ENCODE measurements around the gene SRRT.
"Not testable (repeated sequence)": the region's sequence is repeated elsewhere in the genome, so short reads cannot be mapped to it uniquely, and the experiment has no call there.

SRRT gene

GRCh38 chr7:100854146-100854895, 20.6 kb upstream of the SRRT start:
- Histone ChIP-seq H3K4me2 (ENCODE audit: low read length) (peak overlapping the region; percentile 97), H3K4me1 (ENCODE audit: control insufficient read depth, low read length) (peaks cover 22% of the 10 kb centered on the region), H3K9me3 (ENCODE audit: control insufficient read depth, insufficient read depth, low read length) (no peaks in the 10 kb centered on the region), H3K9me2 (replicated peaks; ENCODE audit: control insufficient read depth, low read length) (no peaks in the 10 kb centered on the region), H3K27ac (ENCODE audit: low read depth, low read length) (no peak overlapping the region), H4K20me1 (ENCODE audit: control insufficient read depth, insufficient read depth, low read depth, low read length) (0 out of 2 replicates have a peak, but pooled peaks cover 6% of the 10 kb centered on the region), H3F3A (ENCODE audit: control insufficient read depth, insufficient read depth) (peaks cover 7% of the 10 kb centered on the region; the same call in 1 of the 2 replicates), H3K27me3 (ENCODE audit: control insufficient read depth, low read length) (no peaks in the 10 kb centered on the region), H3K4me3 (ENCODE audit: low read length) (no peak overlapping the region), H3K79me2 (ENCODE audit: control insufficient read depth, low read length) (peaks cover 25% of the 10 kb centered on the region), H3K36me3 (ENCODE audit: control insufficient read depth, low read length) (peaks cover 6% of the 10 kb centered on the region; the same call in 1 of the 2 replicates)
- TF ChIP-seq EZH2phosphoT487 (IDR thresholded peaks at IDR 0.05; ENCODE audit: borderline replicate concordance, low read length) = no peak
- no peak for TF ChIP-seq CTCF (IDR thresholded peaks at IDR 0.05; ENCODE audit: low read depth, low read length, poor library complexity, severe bottlenecking)

- H3K27me3 ChIP-seq (ENCODE audit: control insufficient read depth, low read length); H3K27ac ChIP-seq (ENCODE audit: low read depth, low read length); H4K20me1 ChIP-seq (ENCODE audit: control insufficient read depth, insufficient read depth, low read depth, low read length): not testable (repeated sequence)
These were observed 20.0 kb upstream of the SRRT start for GRCh38 chr7:100854899-100855298.

DNA sequence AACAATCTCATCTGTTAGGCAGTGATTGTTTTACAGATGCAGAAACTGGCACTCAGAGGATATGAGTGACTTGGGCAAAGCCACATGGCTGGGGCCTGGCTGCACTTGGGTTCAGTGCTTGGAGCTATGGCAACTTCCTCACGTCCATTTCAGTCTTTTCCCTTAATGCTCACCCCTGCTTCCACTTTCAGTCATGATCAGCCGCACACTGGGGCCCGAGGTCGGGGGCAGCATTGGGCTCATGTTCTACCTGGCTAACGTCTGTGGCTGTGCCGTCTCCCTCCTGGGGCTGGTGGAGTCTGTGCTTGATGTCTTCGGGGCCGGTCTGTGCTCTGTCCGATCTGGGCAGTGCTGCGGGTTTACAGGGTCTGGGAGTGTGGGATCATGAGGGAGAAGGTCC, 19.4 kb upstream of the SRRT start:
- H3K79me2 ChIP-seq (ENCODE audit: control insufficient read depth, low read length) = peaks cover 25% of the 10 kb centered on the region
- H3K9me3 ChIP-seq (ENCODE audit: control insufficient read depth, insufficient read depth, low read length) = no peaks in the 10 kb centered on the region
- H3K4me1 ChIP-seq (ENCODE audit: control insufficient read depth, low read length) = peaks cover 22% of the 10 kb centered on the region
- H3F3A ChIP-seq (ENCODE audit: control insufficient read depth, insufficient read depth) = peaks cover 7% of the 10 kb centered on the region; the same call in 1 of the 2 replicates
- H3K36me3 ChIP-seq (ENCODE audit: control insufficient read depth, low read length) = peaks cover 14% of the 10 kb centered on the region
- TF ChIP-seq EZH2phosphoT487 (IDR thresholded peaks at IDR 0.05; ENCODE audit: borderline replicate concordance, low read length) (no peak), CTCF (IDR thresholded peaks at IDR 0.05; ENCODE audit: low read depth, low read length, poor library complexity, severe bottlenecking) (no peak)
- no peaks in the 10 kb centered on the region for H3K9me2 ChIP-seq (replicated peaks; ENCODE audit: control insufficient read depth, low read length)
- H3K4me2 ChIP-seq (ENCODE audit: low read length) = no peak overlapping the region
- 0 out of 2 replicates have a peak, but pooled peaks cover 6% of the 10 kb centered on the region for H4K20me1 ChIP-seq (ENCODE audit: control insufficient read depth, insufficient read depth, low read depth, low read length)
- no peak overlapping the region for H3K4me3 ChIP-seq (ENCODE audit: low read length)
- H3K27me3 ChIP-seq (ENCODE audit: control insufficient read depth, low read length) = no peaks in the 10 kb centered on the region
- no peak overlapping the region for H3K27ac ChIP-seq (ENCODE audit: low read depth, low read length)

More at GRCh38 chr7:100854899-100855298, 20.0 kb upstream of the SRRT start:
- H3K9me2 ChIP-seq (replicated peaks; ENCODE audit: control insufficient read depth, low read length); H3K4me3 ChIP-seq (ENCODE audit: low read length); H3K36me3 ChIP-seq (ENCODE audit: control insufficient read depth, low read length); H3K9me3 ChIP-seq (ENCODE audit: control insufficient read depth, insufficient read depth, low read length); H3K4me2 ChIP-seq (ENCODE audit: low read length); H3F3A ChIP-seq (ENCODE audit: control insufficient read depth, insufficient read depth): not testable (repeated sequence)
- H3K4me1 ChIP-seq (ENCODE audit: control insufficient read depth, low read length) = peaks cover 22% of the 10 kb centered on the region
- peaks cover 25% of the 10 kb centered on the region for H3K79me2 ChIP-seq (ENCODE audit: control insufficient read depth, low read length)

GRCh38 chr7:100856871-100857282, 18.0 kb upstream of the SRRT start:
- H4K20me1 ChIP-seq (ENCODE audit: control insufficient read depth, insufficient read depth, low read depth, low read length) = 0 out of 2 replicates have a peak, but pooled peaks cover 6% of the 10 kb centered on the region
- no peak overlapping the region for H3K4me3 ChIP-seq (ENCODE audit: low read length)
- H3K27ac ChIP-seq (ENCODE audit: low read depth, low read length) = no peak overlapping the region
- peaks cover 25% of the 10 kb centered on the region for H3K79me2 ChIP-seq (ENCODE audit: control insufficient read depth, low read length)
- H3K9me3 ChIP-seq (ENCODE audit: control insufficient read depth, insufficient read depth, low read length) = no peaks in the 10 kb centered on the region
- peaks cover 24% of the 10 kb centered on the region for H3K4me1 ChIP-seq (ENCODE audit: control insufficient read depth, low read length)
- peaks cover 20% of the 10 kb centered on the region for H3K36me3 ChIP-seq (ENCODE audit: control insufficient read depth, low read length)
- H3F3A ChIP-seq (ENCODE audit: control insufficient read depth, insufficient read depth) = peaks cover 5% of the 10 kb centered on the region; the same call in 1 of the 2 replicates
- no peak overlapping the region for H3K4me2 ChIP-seq (ENCODE audit: low read length)
- no peak for TF ChIP-seq CTCF (IDR thresholded peaks at IDR 0.05; ENCODE audit: low read depth, low read length, poor library complexity, severe bottlenecking)
- no peak for TF ChIP-seq EZH2phosphoT487 (IDR thresholded peaks at IDR 0.05; ENCODE audit: borderline replicate concordance, low read length)
- no peaks in the 10 kb centered on the region for H3K27me3 ChIP-seq (ENCODE audit: control insufficient read depth, low read length)
- H3K9me2 ChIP-seq (replicated peaks; ENCODE audit: control insufficient read depth, low read length) = no peaks in the 10 kb centered on the region
